Coronary artery (tissue), 2 donors: Measurements from ENCODE around the gene ZFPL1.

Source experiments
- DNase-seq: peaks from one replicate; pipeline ENCODE4 v3.0.0-alpha.2; 2017; ENCODE audit warnings: low spot score
- H3K27ac ChIP-seq, 2 donors: fragments of 200-600 bp; sonication (generic); one replicate each; pipeline ENCODE4 v1.5.1; 2016 to 2019
- H3K4me3 ChIP-seq: fragments of 200-600 bp; sonication (generic); 2 replicates; pipeline ENCODE4 v1.5.1; 2016; ENCODE audit warnings: mild to moderate bottlenecking, moderate library complexity
- CTCF ChIP-seq: fragments of 200-600 bp; sonication (generic); IDR thresholded peaks from one replicate; pipeline ENCODE4 v1.5.1; 2019; ENCODE audit warnings: antibody characterized with exemption

Gene ZFPL1

GRCh38 chr11:65042891-65043290, 41.1 kb upstream of the ZFPL1 start:
- TF ChIP-seq CTCF: no peak
- no peak for DNase-seq
- H3K27ac ChIP-seq: no peak overlapping the region
- H3K4me3 ChIP-seq: no peak overlapping the region

GRCh38 chr11:65043881-65044501, 40.0 kb upstream of the ZFPL1 start:
- Histone ChIP-seq H3K4me3 (no peak overlapping the region), H3K27ac (peak overlapping the region in 1 of 2 donors; percentile 21)
- no peak for TF ChIP-seq CTCF
- no peak for DNase-seq

GRCh38 chr11:65045061-65045460, 39.0 kb upstream of the ZFPL1 start:
- no peak overlapping the region for H3K4me3 ChIP-seq
- no peak for TF ChIP-seq CTCF
- DNase-seq: no peak
- H3K27ac ChIP-seq: no peak overlapping the region

- Histone ChIP-seq H3K4me3 (no peak overlapping the region), H3K27ac (no peak overlapping the region)
- TF ChIP-seq CTCF: no peak
- DNase-seq: no peak
These were observed 38.3 kb upstream of the ZFPL1 start for GRCh38 chr11:65045728-65046127.

- Histone ChIP-seq H3K27ac (peak overlapping the region in 1 of 2 donors; percentile 76), H3K4me3 (peak overlapping the region; percentile 81)
- no peak for TF ChIP-seq CTCF
- DNase-seq: no peak
These were observed 36.2 kb upstream of the ZFPL1 start for GRCh38 chr11:65047581-65048422.

- no peak overlapping the region for H3K27ac ChIP-seq
- DNase-seq: no peak
- no peak overlapping the region for H3K4me3 ChIP-seq
- TF ChIP-seq CTCF: no peak
These were observed 32.6 kb upstream of the ZFPL1 start for GRCh38 chr11:65051398-65051858.
